Measurements from ENCODE around the gene ZNF543. TPM values are rescaled to one million over a fixed set of nuclear protein-coding genes. Genes with fewer than 3 reads are reported as not detected.

The ZNF543 gene
- polyA plus RNA-seq, 1 donor from 2014 or later = 9.3 TPM

DNA sequence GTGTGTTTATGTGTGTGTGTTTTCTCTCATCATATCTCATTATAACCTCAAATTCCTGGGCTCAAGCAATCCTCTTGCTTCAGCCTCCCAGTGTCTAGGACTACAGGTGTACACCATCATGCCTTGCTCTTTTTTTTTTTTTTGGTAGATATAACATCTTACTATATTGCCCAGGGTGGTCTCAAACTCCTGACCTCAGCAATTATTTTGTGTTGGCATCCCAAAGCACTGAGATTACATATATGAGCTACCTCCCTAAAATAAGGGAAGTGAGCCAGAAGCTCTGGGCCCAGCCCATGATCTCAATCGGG lies 448 bp upstream of the ZNF543 start (continued):
- TF ChIP-seq SMC3 (conservative IDR thresholded peaks at IDR 0.05; ENCODE audit: poor library complexity) (no peak), RAD21 (conservative IDR thresholded peaks at IDR 0.05) (no peak)

DNA sequence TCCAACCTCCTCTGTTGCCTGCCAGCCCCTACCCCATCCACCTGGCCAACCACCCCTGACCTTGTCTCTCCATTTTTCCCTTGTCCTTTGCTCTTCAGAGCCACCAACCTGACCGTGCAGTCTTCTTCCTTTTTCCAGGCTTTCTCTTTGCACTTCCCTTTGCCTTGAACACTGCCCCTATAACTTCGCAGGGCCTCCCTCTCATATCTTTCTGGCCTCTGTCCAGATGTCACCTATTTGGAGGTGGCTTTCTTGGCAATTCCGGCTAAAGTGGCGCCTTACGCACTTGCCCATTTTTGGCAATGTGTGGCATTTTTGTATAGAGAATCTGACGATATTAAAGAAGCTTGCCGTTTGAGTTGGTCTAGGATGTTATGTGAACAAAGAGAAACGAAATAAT lies 844 bp downstream of the ZNF543 start:
- no peak overlapping the region for H2AFZ ChIP-seq (ENCODE audit: low read depth, low read length)
- peaks cover 34% of the 10 kb centered on the region for H3K79me2 ChIP-seq (replicated peaks; ENCODE audit: insufficient read depth, low read length)

DNA sequence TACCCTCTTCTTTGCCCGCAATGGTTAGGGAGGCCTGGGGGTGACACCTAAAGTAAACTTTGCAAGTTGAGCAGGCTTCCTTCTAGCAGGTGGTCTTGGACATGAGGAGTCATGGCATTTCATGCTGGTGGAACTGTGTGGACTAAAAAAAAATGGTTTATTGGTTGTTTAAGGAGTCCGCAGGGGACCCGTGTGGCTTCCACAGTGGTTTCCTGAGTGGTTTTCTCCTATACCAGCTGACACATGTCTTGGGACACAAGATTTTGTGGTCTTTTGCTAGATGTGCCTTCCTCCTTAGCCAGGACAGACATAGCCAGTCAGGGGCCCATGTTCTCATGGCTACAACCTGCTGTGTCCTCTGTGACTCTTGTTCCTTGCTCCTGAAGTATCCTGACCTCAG lies 1.5 kb downstream of the ZNF543 start:
- H3K4me3 ChIP-seq (ENCODE audit: low read length) = peak overlapping the region; percentile 89
- peak overlapping the region; percentile 90 for H3K27ac ChIP-seq (ENCODE audit: low read length)
- H3K9ac ChIP-seq (ENCODE audit: low read length) = peak overlapping the region; percentile 99

More for the DNA sequence above, 844 bp downstream of the ZNF543 start:
- Histone ChIP-seq H3K36me3 (ENCODE audit: insufficient read depth, low read length) (no peaks in the 10 kb centered on the region), H3K9me3 (ENCODE audit: low read length) (no peaks in the 10 kb centered on the region), H3K9me2 (ENCODE audit: insufficient read depth, low read length) (no peaks in the 10 kb centered on the region), H3K27ac (ENCODE audit: low read length) (peak overlapping the region; percentile 90), H3K27me3 (ENCODE audit: insufficient read depth, low read depth, low read length) (no peaks in the 10 kb centered on the region), H3K9ac (ENCODE audit: low read length) (peak overlapping the region; percentile 99), H4K20me1 (ENCODE audit: insufficient read depth) (no peaks in the 10 kb centered on the region), H3K4me3 (ENCODE audit: low read length) (peak overlapping the region; percentile 89), H3F3A (ENCODE audit: insufficient read depth, low read length, poor library complexity, severe bottlenecking) (no peaks in the 10 kb centered on the region), H3K4me2 (ENCODE audit: low read length) (peak overlapping the region; percentile 96)
- TF ChIP-seq POLR2AphosphoS5 (IDR thresholded peaks at IDR 0.05) (no peak), SMC3 (conservative IDR thresholded peaks at IDR 0.05; ENCODE audit: poor library complexity) (no peak), MXI1 (conservative IDR thresholded peaks at IDR 0.05; ENCODE audit: poor library complexity, severe bottlenecking) (no peak)

More for the DNA sequence above, 1.5 kb downstream of the ZNF543 start:
- Histone ChIP-seq H3K79me2 (replicated peaks; ENCODE audit: insufficient read depth, low read length) (peaks cover 34% of the 10 kb centered on the region), H3K27me3 (ENCODE audit: insufficient read depth, low read depth, low read length) (no peaks in the 10 kb centered on the region), H3F3A (ENCODE audit: insufficient read depth, low read length, poor library complexity, severe bottlenecking) (no peaks in the 10 kb centered on the region), H4K20me1 (ENCODE audit: insufficient read depth) (no peaks in the 10 kb centered on the region), H3K36me3 (ENCODE audit: insufficient read depth, low read length) (no peaks in the 10 kb centered on the region), H3K9me2 (ENCODE audit: insufficient read depth, low read length) (no peaks in the 10 kb centered on the region), H2AFZ (ENCODE audit: low read depth, low read length) (no peak overlapping the region), H3K9me3 (ENCODE audit: low read length) (no peaks in the 10 kb centered on the region), H3K4me2 (ENCODE audit: low read length) (peak overlapping the region; percentile 96)
- no peak for TF ChIP-seq RAD21 (conservative IDR thresholded peaks at IDR 0.05)
- no peak for TF ChIP-seq TAF1 (IDR thresholded peaks at IDR 0.05; ENCODE audit: low read depth)
- TF ChIP-seq SMC3 (conservative IDR thresholded peaks at IDR 0.05; ENCODE audit: poor library complexity) = no peak
- no peak for TF ChIP-seq EZH2 (IDR thresholded peaks at IDR 0.05; ENCODE audit: borderline replicate concordance, insufficient read depth, low read length, poor library complexity, severe bottlenecking)
- TF ChIP-seq POLR2AphosphoS5 (IDR thresholded peaks at IDR 0.05) = no peak
- no peak for TF ChIP-seq MXI1 (conservative IDR thresholded peaks at IDR 0.05; ENCODE audit: poor library complexity, severe bottlenecking)
- no peak for TF ChIP-seq CTCF (IDR thresholded peaks at IDR 0.05; ENCODE audit: poor library complexity, severe bottlenecking)
- TF ChIP-seq REST (IDR thresholded peaks at IDR 0.05; ENCODE audit: borderline replicate concordance) = no peak
- TF ChIP-seq EP300 (conservative IDR thresholded peaks at IDR 0.05; ENCODE audit: poor library complexity, severe bottlenecking) = no peak

Measured in neural cell (in vitro differentiated cells).